ENCODE measurements around the gene NLRP7. TPM values are rescaled to one million over a fixed set of nuclear protein-coding genes. Genes with fewer than 3 reads are reported as not detected.
"Not testable (repeated sequence)": the region's sequence is repeated elsewhere in the genome, so short reads cannot be mapped to it uniquely, and the experiment has no call there.

The NLRP7 gene
- not detected for total RNA-seq
- polyA plus RNA-seq = not detected

DNA sequence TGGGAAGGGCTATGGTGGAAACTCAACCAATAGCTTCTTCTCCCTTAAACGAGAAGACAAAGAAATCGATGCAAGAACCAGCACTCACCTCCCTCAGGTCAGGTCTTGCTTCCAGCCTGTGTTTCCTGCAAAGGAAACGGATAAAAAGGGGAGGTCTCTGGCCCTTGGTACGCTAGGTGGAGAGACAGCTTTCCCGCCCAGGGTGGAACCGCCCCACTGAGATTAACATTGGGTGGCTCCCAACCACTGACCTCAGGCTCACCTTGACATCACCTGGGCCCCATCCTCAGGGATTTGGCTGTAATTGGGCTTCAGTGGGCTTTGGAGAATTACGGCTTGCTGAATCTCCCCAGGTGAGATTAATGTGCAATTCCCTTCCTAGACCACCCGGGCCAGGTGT, at the start of gene NLRP7:
NLRP7 (minus strand) TSS at position 150 of the 400 bp plus-strand sequence.
- H3K9me3 Mint-ChIP-seq = peaks cover 0 to 5% (median 0%) of the 10 kb centered on the region in 8 donors
- no peak for DNase-seq
- peaks cover 0 to 3% of the 10 kb centered on the region in 2 donors for H3K27me3 Mint-ChIP-seq
- H3K36me3 Mint-ChIP-seq = no peaks in the 10 kb centered on the region
- H3K4me1 ChIP-seq (ENCODE audit: insufficient read depth, low read length) = no peaks in the 10 kb centered on the region
- no peak within 1 kb of the TSS for H3K4me3 ChIP-seq (ENCODE audit: low read length in 2 of 2)
- ChIA-PET POLR2A (ENCODE audit: partially characterized antibody) (no interaction called here), CTCF (ENCODE audit: partially characterized antibody) (no interaction called here)
- H3K4me1 Mint-ChIP-seq = no peaks in the 10 kb centered on the region
- H3K9me3 ChIP-seq (ENCODE audit: control insufficient read depth in 1 of 2, low read length in 2 of 2) = no peaks in the 10 kb centered on the region
- intact Hi-C loops (cut with micrococcal nuclease) = no loop called here
- no peak within 1 kb of the TSS for H3K4me3 Mint-ChIP-seq
- no peak within 1 kb of the TSS for H3K27ac Mint-ChIP-seq
- no peaks in the 10 kb centered on the region for H3K27me3 ChIP-seq (ENCODE audit: insufficient read depth, low read length)
- no peaks in the 10 kb centered on the region for H3K36me3 ChIP-seq (ENCODE audit: insufficient read depth, low read length)
- H3K27ac ChIP-seq (ENCODE audit: low read depth, low read length) = no peak within 1 kb of the TSS

DNA sequence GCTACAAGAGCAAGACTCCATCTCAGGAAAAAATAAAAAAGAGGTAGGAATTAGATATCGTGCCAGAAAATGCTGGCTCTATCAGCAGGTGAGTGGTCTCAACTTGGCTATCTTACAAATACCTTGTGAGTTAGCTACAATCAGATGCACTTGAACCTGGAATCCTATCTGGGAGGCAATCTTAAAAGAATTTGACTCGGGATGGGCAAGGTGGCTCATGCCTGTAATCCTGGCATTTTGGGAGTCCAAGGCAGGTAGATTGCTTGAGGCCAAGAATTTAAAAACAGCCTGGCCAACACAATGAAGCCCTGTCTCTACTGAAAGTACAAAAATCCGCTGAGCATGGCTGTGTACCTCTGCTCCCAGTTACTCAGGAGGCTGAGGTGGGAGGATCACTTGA, 48.2 kb upstream of the NLRP7 start:
- no peak overlapping the region for H3K4me3 ChIP-seq (ENCODE audit: low read length in 2 of 2)
- no peak for DNase-seq
- H3K36me3 Mint-ChIP-seq = peaks cover 8 to 16% of the 10 kb centered on the region in 2 donors
- no peak overlapping the region for H3K27ac Mint-ChIP-seq
- CTCF ChIA-PET (ENCODE audit: partially characterized antibody) = no interaction called here
- intact Hi-C loops (cut with micrococcal nuclease) = no loop called here
- no peak overlapping the region for H3K27ac ChIP-seq (ENCODE audit: low read depth, low read length)
- no peaks in the 10 kb centered on the region for H3K4me1 Mint-ChIP-seq
- no peaks in the 10 kb centered on the region for H3K36me3 ChIP-seq (ENCODE audit: insufficient read depth, low read length)
- no peaks in the 10 kb centered on the region for H3K9me3 ChIP-seq (ENCODE audit: control insufficient read depth in 1 of 2, low read length in 2 of 2)
- peaks cover 0 to 6% of the 10 kb centered on the region in 2 donors for H3K27me3 Mint-ChIP-seq
- no peak overlapping the region for H3K4me3 Mint-ChIP-seq
- H3K27me3 ChIP-seq (ENCODE audit: insufficient read depth, low read length) = no peaks in the 10 kb centered on the region
- H3K4me1 ChIP-seq (ENCODE audit: insufficient read depth, low read length) = no peaks in the 10 kb centered on the region
- peaks cover under 1 to 25% (median 5%) of the 10 kb centered on the region in 8 donors for H3K9me3 Mint-ChIP-seq
- POLR2A ChIA-PET (ENCODE audit: partially characterized antibody) = no interaction called here

DNA sequence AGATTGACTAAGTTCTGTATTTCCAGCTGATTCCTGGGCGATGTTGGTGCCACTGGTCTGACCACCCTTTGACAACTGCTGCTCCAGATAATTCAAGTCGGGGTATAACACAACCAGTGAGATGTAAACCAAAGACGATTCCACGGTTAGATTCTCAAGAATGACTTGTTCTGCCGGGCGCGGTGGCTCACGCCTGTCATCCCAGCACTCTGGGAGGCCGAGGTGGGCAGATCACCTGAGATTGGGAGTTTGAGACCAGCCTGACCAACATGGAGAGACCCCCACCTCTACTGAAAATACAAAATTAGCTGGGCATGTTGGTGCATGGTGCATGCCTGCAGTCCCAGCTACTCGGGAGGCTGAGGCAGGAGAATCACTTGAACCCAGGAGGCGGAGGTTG, 42.2 kb upstream of the NLRP7 start:
- POLR2A ChIA-PET (ENCODE audit: partially characterized antibody); H3K9me3 ChIP-seq (ENCODE audit: control insufficient read depth in 1 of 2, low read length in 2 of 2); H3K27ac ChIP-seq (ENCODE audit: low read depth, low read length); H3K4me1 Mint-ChIP-seq; H3K4me1 ChIP-seq (ENCODE audit: insufficient read depth, low read length); DNase-seq; H3K4me3 ChIP-seq (ENCODE audit: low read length in 2 of 2); H3K27me3 Mint-ChIP-seq; H3K4me3 Mint-ChIP-seq; CTCF ChIA-PET (ENCODE audit: partially characterized antibody); intact Hi-C loops (cut with micrococcal nuclease); H3K27me3 ChIP-seq (ENCODE audit: insufficient read depth, low read length); H3K27ac Mint-ChIP-seq; H3K36me3 ChIP-seq (ENCODE audit: insufficient read depth, low read length): not testable (repeated sequence)
- H3K36me3 Mint-ChIP-seq = peaks cover 10 to 32% of the 10 kb centered on the region in 2 donors
- peaks cover 1 to 23% (median 5%) of the 10 kb centered on the region in 8 donors for H3K9me3 Mint-ChIP-seq

- Mint-ChIP-seq H3K36me3 (peaks cover 8 to 18% of the 10 kb centered on the region in 2 donors), H3K9me3 (peaks cover 0 to 11% (median 0%) of the 10 kb centered on the region in 8 donors)
- H3K27me3 ChIP-seq (ENCODE audit: insufficient read depth, low read length); H3K4me3 Mint-ChIP-seq; intact Hi-C loops (cut with micrococcal nuclease); DNase-seq; CTCF ChIA-PET (ENCODE audit: partially characterized antibody); H3K36me3 ChIP-seq (ENCODE audit: insufficient read depth, low read length); H3K4me1 Mint-ChIP-seq; H3K27ac Mint-ChIP-seq; POLR2A ChIA-PET (ENCODE audit: partially characterized antibody); H3K27ac ChIP-seq (ENCODE audit: low read depth, low read length); H3K4me1 ChIP-seq (ENCODE audit: insufficient read depth, low read length); H3K4me3 ChIP-seq (ENCODE audit: low read length in 2 of 2); H3K27me3 Mint-ChIP-seq; H3K9me3 ChIP-seq (ENCODE audit: control insufficient read depth in 1 of 2, low read length in 2 of 2): not testable (repeated sequence)
These were observed 35.2 kb upstream of the NLRP7 start for GRCh38 chr19:54982562-54982961.

- POLR2A ChIA-PET (ENCODE audit: partially characterized antibody); intact Hi-C loops (cut with micrococcal nuclease); CTCF ChIA-PET (ENCODE audit: partially characterized antibody); H3K27ac ChIP-seq (ENCODE audit: low read depth, low read length); H3K36me3 ChIP-seq (ENCODE audit: insufficient read depth, low read length); H3K27me3 ChIP-seq (ENCODE audit: insufficient read depth, low read length); H3K9me3 ChIP-seq (ENCODE audit: control insufficient read depth in 1 of 2, low read length in 2 of 2); H3K4me1 ChIP-seq (ENCODE audit: insufficient read depth, low read length); H3K27me3 Mint-ChIP-seq; H3K4me3 ChIP-seq (ENCODE audit: low read length in 2 of 2); DNase-seq: not testable (repeated sequence)
- Mint-ChIP-seq H3K4me3 (peak overlapping the region in 5 of 8 donors; percentile 26 to 64 (median 46)), H3K27ac (peak overlapping the region in 2 of 7 donors; percentile 8 to 64), H3K36me3 (peaks cover 7 to 11% of the 10 kb centered on the region in 2 donors), H3K4me1 (peaks cover 0 to 13% (median 2%) of the 10 kb centered on the region in 4 donors), H3K9me3 (peaks cover 0 to 13% (median 3%) of the 10 kb centered on the region in 8 donors)
These were observed 26.1 kb upstream of the NLRP7 start for GRCh38 chr19:54973229-54974090.

GRCh38 chr19:54971446-54971845, 24.1 kb upstream of the NLRP7 start:
- DNase-seq; H3K9me3 ChIP-seq (ENCODE audit: control insufficient read depth in 1 of 2, low read length in 2 of 2); H3K27ac Mint-ChIP-seq; H3K36me3 Mint-ChIP-seq; CTCF ChIA-PET (ENCODE audit: partially characterized antibody); intact Hi-C loops (cut with micrococcal nuclease); H3K4me3 Mint-ChIP-seq; H3K36me3 ChIP-seq (ENCODE audit: insufficient read depth, low read length); H3K27ac ChIP-seq (ENCODE audit: low read depth, low read length); POLR2A ChIA-PET (ENCODE audit: partially characterized antibody); H3K4me1 ChIP-seq (ENCODE audit: insufficient read depth, low read length); H3K27me3 Mint-ChIP-seq; H3K27me3 ChIP-seq (ENCODE audit: insufficient read depth, low read length); H3K4me3 ChIP-seq (ENCODE audit: low read length in 2 of 2): not testable (repeated sequence)
- peaks cover 0 to 13% (median 3%) of the 10 kb centered on the region in 8 donors for H3K9me3 Mint-ChIP-seq
- peaks cover 0 to 13% (median 2%) of the 10 kb centered on the region in 4 donors for H3K4me1 Mint-ChIP-seq

DNA sequence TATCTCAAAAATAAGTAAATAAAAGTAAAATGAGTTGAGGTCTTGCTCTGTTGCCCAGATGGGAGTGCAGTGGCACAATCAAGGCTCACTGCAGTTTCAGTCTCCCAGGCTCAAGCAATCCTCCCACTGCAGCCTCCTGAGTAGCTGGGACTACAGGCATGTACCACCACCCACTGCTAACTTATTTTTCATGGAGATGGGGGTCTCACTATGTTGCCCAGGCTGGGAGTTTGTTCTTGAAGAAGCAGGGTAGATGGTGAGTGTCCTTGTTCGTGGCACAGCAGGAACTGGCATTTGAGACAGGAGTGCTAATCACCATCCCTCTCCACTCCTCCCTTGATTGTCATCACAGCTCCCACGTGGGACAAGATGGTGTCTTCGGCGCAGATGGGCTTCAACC, 22.3 kb upstream of the NLRP7 start:
- H3K4me3 ChIP-seq (ENCODE audit: low read length in 2 of 2) = no peak overlapping the region
- no peaks in the 10 kb centered on the region for H3K36me3 ChIP-seq (ENCODE audit: insufficient read depth, low read length)
- peaks cover 5 to 7% of the 10 kb centered on the region in 2 donors for H3K36me3 Mint-ChIP-seq
- no peaks in the 10 kb centered on the region for H3K27me3 Mint-ChIP-seq
- DNase-seq = no peak
- H3K27me3 ChIP-seq (ENCODE audit: insufficient read depth, low read length) = no peaks in the 10 kb centered on the region
- no peak overlapping the region for H3K4me3 Mint-ChIP-seq
- H3K27ac ChIP-seq (ENCODE audit: low read depth, low read length) = no peak overlapping the region
- H3K9me3 ChIP-seq (ENCODE audit: control insufficient read depth in 1 of 2, low read length in 2 of 2) = no peaks in the 10 kb centered on the region
- H3K4me1 ChIP-seq (ENCODE audit: insufficient read depth, low read length) = no peaks in the 10 kb centered on the region
- no peak overlapping the region for H3K27ac Mint-ChIP-seq
- peaks cover 0 to 13% (median 2%) of the 10 kb centered on the region in 4 donors for H3K4me1 Mint-ChIP-seq
- ChIA-PET POLR2A (ENCODE audit: partially characterized antibody) (no interaction called here), CTCF (ENCODE audit: partially characterized antibody) (no interaction called here)
- intact Hi-C loops (cut with micrococcal nuclease) = no loop called here
- H3K9me3 Mint-ChIP-seq = peaks cover 0 to 13% (median 3%) of the 10 kb centered on the region in 8 donors

Data from CD4-positive, alpha-beta memory T cell (primary cell).